Activated T-helper 2 cell treated with anti-CD3 and anti-CD28 coated beads, Interferon-gamma antibody, Interleukin-2, Interleukin-4, amounts not matched to agents 10 μg/mL and 5 μg/mL and 100 μg/mL, durations not matched to agents 14 hours and 24 hours and 36 hours (primary cell): ENCODE data around the gene NODAL. TPM values are rescaled to one million over a fixed set of nuclear protein-coding genes. Genes with fewer than 3 reads are reported as not detected.
A peak's percentile ranks its signal among the peaks of the same experiment; 100 is the strongest.
"Not testable (repeated sequence)": the region's sequence is repeated elsewhere in the genome, so short reads cannot be mapped to it uniquely, and the experiment has no call there.

Experiments used
- DNase-seq: peaks from one replicate; pipeline ENCODE4 v3.0.0; 2021; ENCODE audit warnings: low spot score
- H3K27ac Mint-ChIP-seq: one replicate; pipeline ENCODE4 v1.8.0; 2021; ENCODE audit warnings: mixed read lengths
- H3K27me3 Mint-ChIP-seq: one replicate; pipeline ENCODE4 v1.8.0; 2021; ENCODE audit warnings: low read depth, mixed read lengths
- H3K36me3 Mint-ChIP-seq: one replicate; pipeline ENCODE4 v1.8.0; 2021; ENCODE audit warnings: low read depth, mixed read lengths
- H3K4me1 Mint-ChIP-seq: one replicate; pipeline ENCODE4 v1.8.0; 2021; ENCODE audit warnings: low read depth, mixed read lengths
- H3K4me3 Mint-ChIP-seq: one replicate; pipeline ENCODE4 v1.8.0; 2021; ENCODE audit warnings: low read depth, mild to moderate bottlenecking, moderate library complexity, mixed read lengths
- H3K9me3 Mint-ChIP-seq: one replicate; pipeline ENCODE4 v1.8.0; 2021; ENCODE audit warnings: mixed read lengths
- intact Hi-C: fragments of 100-400 bp; cut with micrococcal nuclease; formaldehyde crosslinking; loops from one replicate; pipeline ENCODE4 v1.15.1; 2023
- total RNA-seq: library from RNA; stranded (reverse); gene quantifications from 2 replicates; pipeline ENCODE4 v1.2.3, GENCODE V29; 2022

The NODAL gene
- not detected in 2 replicates for total RNA-seq

GRCh38 chr10:70441161-70441894 is at the start of gene NODAL:
TSS of gene NODAL (minus strand) at chr10:70441681. CDS start at chr10:70441667, 14 bp downstream.
- Mint-ChIP-seq H3K27me3 (peaks cover 57% of the 10 kb centered on the region), H3K27ac (no peak within 1 kb of the TSS), H3K36me3 (no peaks in the 10 kb centered on the region), H3K9me3 (no peaks in the 10 kb centered on the region), H3K4me1 (peaks cover 4% of the 10 kb centered on the region), H3K4me3 (peak within 1 kb of the TSS; percentile 66)
- intact Hi-C loops = no loop called here
- no peak for DNase-seq

GRCh38 chr10:70490142-70490541 is 48.7 kb upstream of the NODAL start:
- Mint-ChIP-seq H3K4me3 (no peak overlapping the region), H3K4me1 (peaks cover 23% of the 10 kb centered on the region), H3K36me3 (no peaks in the 10 kb centered on the region), H3K27ac (no peak overlapping the region), H3K27me3 (peaks cover 6% of the 10 kb centered on the region), H3K9me3 (no peaks in the 10 kb centered on the region)
- DNase-seq = no peak
- intact Hi-C loops = no loop called here

DNA sequence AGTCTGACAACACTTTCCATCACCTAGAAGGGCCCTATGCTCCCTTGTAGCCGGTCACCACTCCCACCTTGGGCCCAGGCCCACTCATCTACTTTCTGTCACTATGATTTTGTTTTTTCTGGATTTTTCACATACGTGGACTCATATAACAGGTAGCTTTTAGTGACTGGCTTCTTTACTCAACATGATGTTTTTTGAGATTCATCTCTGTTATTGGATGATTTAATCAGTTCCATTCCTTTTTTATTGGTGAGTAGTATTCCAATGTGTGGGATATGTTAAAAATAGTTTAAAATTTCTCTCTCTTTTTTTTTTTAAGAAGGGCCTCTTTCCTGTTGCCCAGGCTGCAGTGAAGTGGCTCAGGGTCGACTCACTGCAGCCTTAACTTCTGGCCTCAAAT is 46.3 kb upstream of the NODAL start:
- Mint-ChIP-seq H3K9me3 (no peaks in the 10 kb centered on the region), H3K4me1 (peaks cover 4% of the 10 kb centered on the region)
- intact Hi-C loops = no loop called here

DNA sequence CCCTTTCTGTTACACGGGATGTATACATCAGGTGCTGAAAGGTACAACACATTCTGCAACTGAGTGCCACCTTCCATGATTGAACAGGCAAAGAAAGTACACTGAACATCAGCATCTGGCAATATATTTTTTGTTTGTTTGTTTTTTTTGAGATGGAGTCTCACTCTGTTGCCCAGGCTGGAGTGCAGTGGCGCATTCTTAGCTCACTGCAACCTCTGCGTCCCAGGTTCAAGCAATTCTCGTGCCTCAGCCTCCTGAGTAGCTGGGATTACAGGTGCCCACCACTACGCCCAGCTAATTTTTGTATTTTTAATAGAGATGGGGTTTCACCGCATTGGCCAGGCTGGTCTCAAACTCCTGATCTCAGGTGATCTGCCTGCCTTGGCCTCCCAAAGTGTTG is 42.4 kb upstream of the NODAL start:
- H3K36me3 Mint-ChIP-seq, H3K27ac Mint-ChIP-seq, H3K9me3 Mint-ChIP-seq, DNase-seq, intact Hi-C loops, H3K4me3 Mint-ChIP-seq: not testable (repeated sequence)
- H3K27me3 Mint-ChIP-seq = peaks cover 18% of the 10 kb centered on the region
- peaks cover 17% of the 10 kb centered on the region for H3K4me1 Mint-ChIP-seq

More for the DNA sequence above, 46.3 kb upstream of the NODAL start:
- no peak overlapping the region for H3K27ac Mint-ChIP-seq
- no peaks in the 10 kb centered on the region for H3K36me3 Mint-ChIP-seq
- DNase-seq = no peak
- peaks cover 5% of the 10 kb centered on the region for H3K27me3 Mint-ChIP-seq
- H3K4me3 Mint-ChIP-seq = no peak overlapping the region

DNA sequence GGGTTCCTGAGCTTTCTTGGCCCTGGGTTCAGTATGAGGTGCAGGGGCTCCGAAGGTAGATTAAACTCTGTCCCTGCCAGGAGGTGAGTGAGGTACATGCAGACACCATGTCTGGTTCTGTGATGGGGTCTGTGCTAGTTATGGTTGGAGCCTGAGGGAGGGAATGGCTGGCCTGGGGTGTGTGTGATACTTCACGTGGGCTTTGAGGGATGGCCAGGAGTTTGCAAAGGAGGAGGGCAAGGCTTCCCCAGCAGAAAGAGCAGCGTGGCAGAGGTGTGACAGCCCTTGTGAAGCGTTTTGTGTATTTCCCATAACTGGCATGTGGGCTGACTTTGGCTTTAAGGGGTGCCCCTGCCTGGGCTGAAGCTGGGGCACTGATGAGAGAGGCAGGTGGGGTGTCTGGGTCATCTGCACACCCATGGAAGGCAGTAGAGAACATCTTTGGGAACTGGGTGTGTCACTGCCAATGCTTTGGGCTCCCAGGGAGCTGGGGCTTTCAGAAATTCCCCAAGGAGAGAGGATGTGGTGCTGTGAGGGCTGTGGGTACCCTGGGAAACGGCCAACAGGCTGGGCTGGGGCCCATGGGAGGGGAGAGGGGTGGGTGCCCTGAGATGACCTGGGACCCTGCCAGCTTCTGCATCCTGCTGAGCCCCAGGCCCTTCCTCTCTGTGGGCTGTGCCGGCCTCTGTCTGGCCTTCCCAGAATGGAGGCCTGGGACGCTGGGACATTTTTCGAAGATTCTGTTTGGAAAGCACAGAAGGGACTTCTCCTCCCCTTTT is 41.7 kb upstream of the NODAL start:
- Mint-ChIP-seq H3K4me3 (no peak overlapping the region), H3K36me3 (no peaks in the 10 kb centered on the region), H3K9me3 (no peaks in the 10 kb centered on the region), H3K4me1 (peaks cover 17% of the 10 kb centered on the region), H3K27me3 (peaks cover 18% of the 10 kb centered on the region), H3K27ac (no peak overlapping the region)
- no peak for DNase-seq
- intact Hi-C loops = no loop called here

GRCh38 chr10:70481831-70482530 is 40.5 kb upstream of the NODAL start:
- peaks cover 24% of the 10 kb centered on the region for H3K4me1 Mint-ChIP-seq
- H3K27me3 Mint-ChIP-seq = peaks cover 24% of the 10 kb centered on the region
- no peak for DNase-seq
- no peak overlapping the region for H3K4me3 Mint-ChIP-seq
- intact Hi-C loops = no loop called here
- H3K27ac Mint-ChIP-seq = no peak overlapping the region
- no peaks in the 10 kb centered on the region for H3K9me3 Mint-ChIP-seq
- H3K36me3 Mint-ChIP-seq = no peaks in the 10 kb centered on the region

- Mint-ChIP-seq H3K27ac (no peak overlapping the region), H3K4me3 (no peak overlapping the region), H3K9me3 (no peaks in the 10 kb centered on the region), H3K4me1 (peaks cover 31% of the 10 kb centered on the region), H3K27me3 (peaks cover 32% of the 10 kb centered on the region), H3K36me3 (no peaks in the 10 kb centered on the region)
- intact Hi-C loops = no loop called here
- DNase-seq = no peak
Measured at GRCh38 chr10:70481105-70481504, 39.6 kb upstream of the NODAL start.

DNA sequence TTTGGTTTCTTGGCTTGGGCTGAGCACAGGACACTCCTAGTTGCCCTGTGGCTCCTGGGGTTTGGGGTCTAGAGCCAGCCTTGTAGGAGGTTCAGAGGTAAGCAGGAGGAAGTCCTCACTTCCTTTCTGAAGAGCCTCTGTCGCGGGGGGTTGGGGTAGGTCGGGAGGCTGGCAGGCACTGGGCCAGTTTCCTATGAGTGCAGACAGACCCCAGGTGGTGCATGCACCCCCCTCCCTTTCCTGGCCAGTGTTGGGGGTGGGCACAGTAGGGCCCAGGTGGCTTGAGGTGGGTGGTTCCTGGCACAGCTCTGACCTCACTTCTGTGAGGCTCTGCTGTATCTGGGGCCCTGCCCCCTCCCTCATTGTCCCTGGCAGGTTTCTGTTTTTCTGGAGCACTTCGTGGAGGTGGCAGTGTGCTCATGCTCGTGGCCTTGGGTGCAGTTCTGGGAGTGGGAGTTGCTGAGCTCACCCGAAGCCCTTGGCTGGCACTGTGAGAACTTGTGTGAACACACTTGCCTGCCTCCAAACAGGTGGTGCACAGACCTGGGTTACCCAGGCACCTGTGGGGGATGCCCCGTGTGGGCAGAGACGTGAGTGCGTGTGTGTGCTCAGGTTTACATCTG is 38.9 kb upstream of the NODAL start:
- peaks cover 37% of the 10 kb centered on the region for H3K27me3 Mint-ChIP-seq
- DNase-seq = no peak
- H3K9me3 Mint-ChIP-seq = no peaks in the 10 kb centered on the region
- intact Hi-C loops = no loop called here
- no peak overlapping the region for H3K27ac Mint-ChIP-seq
- peak overlapping the region; percentile 51 for H3K4me3 Mint-ChIP-seq
- no peaks in the 10 kb centered on the region for H3K36me3 Mint-ChIP-seq
- H3K4me1 Mint-ChIP-seq = peaks cover 33% of the 10 kb centered on the region

DNA sequence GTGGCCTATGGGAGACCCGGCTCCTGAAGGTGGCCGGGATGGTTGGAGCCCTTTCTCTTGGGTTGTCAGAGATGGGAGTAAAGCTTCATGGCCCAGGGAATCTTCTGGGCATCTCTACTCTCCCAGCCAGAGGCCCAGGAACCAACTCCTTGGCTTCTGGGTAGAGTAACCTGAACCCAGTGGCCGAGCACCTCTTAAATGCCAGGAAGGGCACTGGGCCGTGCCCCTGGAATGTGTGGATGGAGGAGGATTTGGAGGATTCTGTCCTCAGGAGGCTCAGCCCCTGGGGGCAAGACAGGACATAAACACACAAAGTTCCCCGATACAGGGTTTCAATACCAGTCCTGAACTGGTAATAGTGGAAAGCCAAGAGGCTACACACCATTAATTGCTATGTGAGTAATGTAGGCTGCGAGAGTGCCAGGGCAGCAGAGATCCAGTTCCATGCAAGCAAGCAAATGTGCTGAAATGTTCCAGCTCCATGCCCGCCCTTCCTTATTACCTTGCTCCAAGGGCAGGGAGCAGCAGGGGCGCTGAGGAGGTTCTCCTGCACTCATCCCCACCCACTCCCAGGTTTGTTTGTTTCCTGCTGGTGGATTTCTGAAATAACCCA is 38.3 kb upstream of the NODAL start:
- Mint-ChIP-seq H3K27me3 (peaks cover 41% of the 10 kb centered on the region), H3K9me3 (no peaks in the 10 kb centered on the region), H3K36me3 (no peaks in the 10 kb centered on the region), H3K4me1 (peaks cover 33% of the 10 kb centered on the region), H3K4me3 (peak overlapping the region; percentile 61), H3K27ac (no peak overlapping the region)
- no peak for DNase-seq
- intact Hi-C loops = loop anchor here (2.0 kb wide), 1 partner anchor 15 kb away; no protein-coding TSS in a partner anchor

GRCh38 chr10:70479165-70479581 is 37.7 kb upstream of the NODAL start:
- H3K36me3 Mint-ChIP-seq = no peaks in the 10 kb centered on the region
- H3K27ac Mint-ChIP-seq = no peak overlapping the region
- intact Hi-C loops = loop anchor here (2.0 kb wide), 1 partner anchor 16 kb away; no protein-coding TSS in a partner anchor
- DNase-seq = no peak
- H3K27me3 Mint-ChIP-seq = peaks cover 46% of the 10 kb centered on the region
- no peaks in the 10 kb centered on the region for H3K9me3 Mint-ChIP-seq
- peaks cover 33% of the 10 kb centered on the region for H3K4me1 Mint-ChIP-seq
- peak overlapping the region; percentile 61 for H3K4me3 Mint-ChIP-seq

DNA sequence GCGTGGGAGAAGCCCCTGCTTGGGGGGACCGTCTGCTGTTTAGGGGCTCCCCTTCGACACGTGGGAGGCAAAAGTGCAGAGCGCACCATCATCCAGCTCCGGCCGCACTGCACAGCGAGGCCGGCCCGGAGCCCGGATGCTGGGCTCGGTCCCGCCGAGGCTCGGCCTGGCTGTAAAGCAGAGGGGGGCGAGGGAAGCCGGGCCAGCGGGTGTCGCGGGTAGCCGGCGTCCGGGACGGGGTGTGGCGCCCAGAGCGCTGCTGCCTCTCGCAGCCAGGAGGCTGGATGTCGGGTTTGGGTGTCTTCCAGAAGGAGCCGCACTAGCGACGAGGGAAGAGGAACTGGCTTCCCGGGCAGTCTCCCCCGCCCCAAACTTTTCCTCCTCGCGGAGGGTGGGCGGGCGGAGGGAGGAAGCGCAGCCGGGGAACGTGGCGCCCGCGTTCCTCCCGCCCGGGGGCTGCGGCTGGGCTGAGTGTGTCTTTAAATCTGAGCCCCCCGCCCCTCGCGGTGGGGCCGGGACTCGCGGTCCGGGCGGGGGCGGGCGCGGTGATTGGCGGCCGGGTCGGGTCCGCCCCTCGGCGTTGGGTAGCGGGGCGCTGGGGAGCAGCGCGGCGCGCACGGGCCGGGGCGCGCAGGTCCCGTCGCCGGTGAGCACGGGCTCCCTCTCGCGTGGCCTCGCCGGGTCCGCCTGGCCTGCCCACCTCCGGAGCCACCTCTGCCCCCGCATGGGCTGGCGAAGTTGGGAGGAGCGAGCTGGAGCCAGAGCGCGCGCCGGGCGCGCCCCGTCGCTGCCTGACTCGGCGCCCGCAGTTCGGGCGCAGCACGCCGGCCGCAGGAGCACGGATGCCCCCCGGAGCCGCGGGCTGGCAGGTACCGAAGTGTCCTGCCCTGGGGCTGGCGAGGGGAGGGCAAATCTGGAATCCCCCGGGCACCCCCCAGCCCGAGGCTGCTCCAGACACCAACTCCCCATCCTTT is 37.0 kb upstream of the NODAL start, which contains the start of gene PALD1:
Gene PALD1 (plus strand): TSS at position 577 of the 974 bp plus-strand sequence. CDS start 47,185 bp downstream, outside the sequence.
- H3K9me3 Mint-ChIP-seq = no peaks in the 10 kb centered on the region
- peak within 1 kb of the TSS; percentile 55 for H3K27ac Mint-ChIP-seq
- no peaks in the 10 kb centered on the region for H3K36me3 Mint-ChIP-seq
- no peak for DNase-seq
- peaks cover 33% of the 10 kb centered on the region for H3K4me1 Mint-ChIP-seq
- intact Hi-C loops = loop anchor here (2.0 kb wide), 1 partner anchor 16 kb away; no protein-coding TSS in a partner anchor
- H3K27me3 Mint-ChIP-seq = peaks cover 49% of the 10 kb centered on the region
- H3K4me3 Mint-ChIP-seq = peak within 1 kb of the TSS; percentile 80
